ENCODE measurements around the gene E2F2.

DNA sequence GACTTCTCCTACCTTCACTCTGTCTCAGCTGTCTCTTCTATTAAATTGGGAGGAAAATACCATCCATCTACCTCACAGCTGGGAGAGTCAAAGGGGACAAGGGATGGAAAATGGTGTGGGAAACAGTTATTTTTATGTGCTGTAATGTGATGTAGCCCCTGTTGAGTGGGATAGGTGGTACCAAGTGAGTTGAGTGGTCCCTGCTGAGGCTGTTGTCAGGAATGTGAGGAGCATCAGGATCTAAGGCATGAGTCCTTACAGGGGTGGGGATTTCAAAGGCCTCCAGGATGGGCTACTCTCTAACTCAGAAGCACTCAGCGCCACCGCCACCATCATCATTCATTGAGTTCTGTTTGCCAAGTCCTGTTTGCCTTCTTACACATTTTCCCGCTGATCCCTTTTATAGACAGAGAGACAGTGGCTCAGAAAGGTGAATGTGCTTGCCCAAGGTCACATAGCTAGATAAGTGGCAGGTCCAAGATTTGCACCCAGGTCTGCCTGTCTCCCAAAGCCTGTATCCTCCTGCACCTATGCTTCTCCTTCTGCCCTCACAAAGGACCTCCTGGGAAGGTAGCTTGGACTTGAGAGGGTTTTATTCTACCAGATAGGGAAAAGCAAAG lies 32.8 kb upstream of the E2F2 start:
- TF ChIP-seq, protein P1, sequence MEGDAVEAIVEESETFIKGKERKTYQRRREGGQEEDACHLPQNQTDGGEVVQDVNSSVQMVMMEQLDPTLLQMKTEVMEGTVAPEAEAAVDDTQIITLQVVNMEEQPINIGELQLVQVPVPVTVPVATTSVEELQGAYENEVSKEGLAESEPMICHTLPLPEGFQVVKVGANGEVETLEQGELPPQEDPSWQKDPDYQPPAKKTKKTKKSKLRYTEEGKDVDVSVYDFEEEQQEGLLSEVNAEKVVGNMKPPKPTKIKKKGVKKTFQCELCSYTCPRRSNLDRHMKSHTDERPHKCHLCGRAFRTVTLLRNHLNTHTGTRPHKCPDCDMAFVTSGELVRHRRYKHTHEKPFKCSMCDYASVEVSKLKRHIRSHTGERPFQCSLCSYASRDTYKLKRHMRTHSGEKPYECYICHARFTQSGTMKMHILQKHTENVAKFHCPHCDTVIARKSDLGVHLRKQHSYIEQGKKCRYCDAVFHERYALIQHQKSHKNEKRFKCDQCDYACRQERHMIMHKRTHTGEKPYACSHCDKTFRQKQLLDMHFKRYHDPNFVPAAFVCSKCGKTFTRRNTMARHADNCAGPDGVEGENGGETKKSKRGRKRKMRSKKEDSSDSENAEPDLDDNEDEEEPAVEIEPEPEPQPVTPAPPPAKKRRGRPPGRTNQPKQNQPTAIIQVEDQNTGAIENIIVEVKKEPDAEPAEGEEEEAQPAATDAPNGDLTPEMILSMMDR (IDR thresholded peaks at IDR 0.05; ENCODE audit: low read depth, low read length): no peak
- no peak for TF ChIP-seq MYC (IDR thresholded peaks at IDR 0.05; ENCODE audit: low read depth, low read length)
- TF ChIP-seq, protein P2, sequence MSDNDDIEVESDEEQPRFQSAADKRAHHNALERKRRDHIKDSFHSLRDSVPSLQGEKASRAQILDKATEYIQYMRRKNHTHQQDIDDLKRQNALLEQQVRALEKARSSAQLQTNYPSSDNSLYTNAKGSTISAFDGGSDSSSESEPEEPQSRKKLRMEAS (IDR thresholded peaks at IDR 0.05; ENCODE audit: low read depth, low read length): no peak
- TF ChIP-seq POLR2A (IDR thresholded peaks at IDR 0.05; ENCODE audit: extremely low read depth, insufficient read length): no peak
